Activated effector memory CD4-positive, alpha-beta T cell treated with Interleukin-2 at 50 U/mL for 16 hours (primary cell): ENCODE results near the gene OR2C1.
A peak's percentile ranks its signal among the peaks of the same experiment; 100 is the strongest.

Experiments
- DNase-seq: peaks from one replicate; pipeline ENCODE4 v3.0.0-alpha.2; 2020

Gene OR2C1

DNA sequence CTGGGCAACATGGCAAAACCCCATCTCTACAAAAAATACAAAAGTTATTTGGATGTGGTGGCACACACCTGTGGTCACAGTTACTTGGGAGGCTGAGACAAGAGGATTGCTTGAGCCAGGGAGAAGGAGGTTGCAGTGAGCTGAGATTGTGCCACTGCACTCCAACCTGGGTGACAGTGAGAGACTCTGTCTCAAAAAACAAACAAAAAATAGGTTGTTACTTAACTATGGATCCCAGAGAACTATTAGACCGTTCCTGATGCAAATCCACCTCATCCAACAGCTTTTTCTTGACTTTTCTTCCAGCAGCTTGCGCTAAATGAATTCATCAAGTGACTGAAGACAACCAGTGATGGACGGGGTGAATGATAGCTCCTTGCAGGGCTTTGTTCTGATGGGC, at the start of gene OR2C1:
Gene OR2C1, plus strand, starts transcription at position 301 of the 400 bp plus-strand sequence. Its CDS starts 52 bp downstream, at position 353.
- DNase-seq, result no peak

DNA sequence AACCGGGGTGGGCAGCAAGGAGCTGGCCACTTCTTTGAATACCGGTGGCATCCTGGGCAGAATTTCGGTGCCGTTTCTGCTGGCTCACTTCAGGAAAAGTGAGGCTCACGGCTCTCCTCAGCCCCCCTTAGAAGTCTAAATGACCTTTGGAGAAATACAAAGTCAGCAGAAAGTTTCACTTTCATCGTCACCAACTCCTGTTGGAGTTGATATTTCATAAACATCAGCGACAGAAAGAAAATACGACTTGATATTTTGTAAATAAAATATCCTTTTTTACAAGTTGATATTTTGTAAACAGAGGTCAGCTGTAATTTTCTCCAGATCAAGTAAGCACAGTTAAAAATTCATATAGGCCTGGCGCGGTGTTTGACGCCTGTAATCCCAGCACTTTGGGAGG, 49.6 kb upstream of the OR2C1 start:
- no peak for DNase-seq

DNA sequence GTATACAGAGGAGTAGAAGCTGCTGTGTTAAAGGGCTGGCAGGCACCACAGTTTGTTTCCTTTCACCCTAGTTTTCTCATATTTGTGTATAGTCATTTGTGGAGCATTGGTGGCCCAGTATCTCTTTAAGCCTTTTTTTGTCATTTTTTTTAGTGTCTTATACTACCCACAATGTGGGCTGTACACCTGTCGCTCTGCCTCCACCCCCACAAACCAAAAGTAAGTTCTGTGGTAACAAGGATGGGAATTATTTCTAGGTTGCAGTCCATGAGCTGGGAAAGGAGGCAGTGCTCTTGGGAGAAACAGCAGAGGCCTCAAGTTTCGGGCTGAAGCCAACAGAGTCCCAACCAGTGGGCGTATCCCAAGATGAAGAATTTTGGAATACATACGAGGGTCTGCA, 44.2 kb upstream of the OR2C1 start:
- DNase-seq, result no peak

GRCh38 chr16:3317315-3317999, 38.2 kb upstream of the OR2C1 start:
- no peak for DNase-seq

- DNase-seq, result no peak
These were observed 33.9 kb upstream of the OR2C1 start for GRCh38 chr16:3321816-3322215.

GRCh38 chr16:3327514-3327913, 28.2 kb upstream of the OR2C1 start:
- no peak for DNase-seq

GRCh38 chr16:3328104-3328503, 27.6 kb upstream of the OR2C1 start:
- DNase-seq, result no peak

DNA sequence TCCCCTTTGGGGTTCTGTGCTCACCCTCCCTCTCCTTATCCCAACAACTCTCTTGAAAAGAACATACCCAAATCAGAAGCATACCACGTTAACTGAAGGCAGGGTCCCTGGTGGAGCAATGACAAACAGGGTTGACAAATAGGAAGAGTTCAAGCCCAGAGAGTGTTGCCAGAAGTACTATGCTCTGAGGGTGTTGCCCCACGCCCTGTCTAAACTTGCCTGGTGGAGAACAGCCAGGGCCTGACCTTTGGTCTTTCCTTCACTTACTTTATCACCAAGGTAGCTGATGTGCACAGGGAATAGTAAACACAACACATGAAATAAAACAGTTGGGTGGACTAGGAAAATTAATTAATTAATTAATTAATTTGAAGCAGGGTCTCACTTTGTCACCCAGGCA, 27.0 kb upstream of the OR2C1 start:
- DNase-seq, result no peak

DNA sequence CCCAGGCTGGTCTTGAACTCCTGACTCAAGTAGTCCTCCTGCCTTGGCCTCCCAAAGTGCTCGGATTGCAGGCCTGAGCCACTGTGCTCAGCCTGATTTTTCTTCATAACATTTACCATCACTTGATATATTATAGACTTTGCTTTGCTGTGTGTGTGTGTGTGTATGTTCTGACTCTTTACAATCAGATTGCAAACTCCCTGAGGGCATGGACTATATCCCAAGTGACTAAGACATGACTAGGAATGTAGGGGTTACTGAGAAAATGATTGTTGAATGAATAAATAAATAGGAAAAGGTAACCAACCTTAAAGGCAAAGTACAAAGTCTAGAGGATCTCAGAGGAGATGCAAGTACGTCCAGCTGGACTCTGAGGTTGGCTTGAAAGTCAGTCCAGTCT, 9.6 kb upstream of the OR2C1 start:
- no peak for DNase-seq

DNA sequence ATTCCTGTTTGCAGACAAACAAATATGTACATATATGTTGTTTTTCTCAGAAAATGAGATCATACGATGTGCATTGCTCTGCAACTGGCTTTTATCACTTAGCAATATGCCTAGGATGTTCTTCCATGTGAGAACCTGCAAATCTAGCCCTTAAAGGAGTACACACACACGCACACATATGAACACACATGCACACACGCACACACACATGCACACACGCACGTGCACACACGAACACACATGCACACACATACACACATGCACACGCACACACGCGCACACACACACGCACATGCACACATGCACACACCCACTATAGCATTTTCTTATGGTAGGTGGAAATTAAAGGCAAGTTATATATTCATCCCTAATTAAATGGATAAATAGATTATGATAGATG, 8.1 kb upstream of the OR2C1 start:
- DNase-seq, result no peak

DNA sequence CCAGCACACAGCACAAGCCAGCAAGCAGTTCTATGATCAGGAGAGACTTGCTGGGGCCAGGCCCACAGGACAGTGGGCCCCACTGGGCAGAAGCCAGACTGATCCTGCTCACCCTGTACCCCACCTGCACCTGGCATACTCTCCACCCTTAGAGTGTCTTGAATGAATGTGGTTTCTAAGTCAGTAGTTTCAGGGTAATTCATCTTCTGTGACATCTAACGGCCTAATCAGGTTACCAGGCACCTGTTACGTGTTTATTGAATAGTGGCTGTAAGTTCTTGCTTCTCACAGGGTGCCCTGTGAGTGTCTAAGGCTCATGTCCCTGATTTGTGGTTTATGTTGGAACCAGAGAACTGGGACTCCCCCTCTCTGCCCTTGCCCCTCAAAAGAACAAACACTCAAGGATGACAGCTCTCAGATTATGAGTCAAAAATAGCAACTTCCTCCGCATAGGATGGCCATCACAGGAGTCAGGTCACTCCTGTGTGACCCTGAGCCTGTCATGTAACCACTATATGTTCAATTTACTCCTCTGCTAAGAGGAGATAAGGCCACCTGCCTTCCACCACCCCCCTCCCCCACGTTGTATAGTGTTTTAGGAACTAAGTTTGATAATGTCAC, 7.0 kb upstream of the OR2C1 start:
- no peak for DNase-seq

- no peak for DNase-seq
These were observed 6.5 kb upstream of the OR2C1 start for GRCh38 chr16:3349175-3349574.

- no peak for DNase-seq
These were observed 429 bp downstream of the OR2C1 start for GRCh38 chr16:3356118-3356517.

DNA sequence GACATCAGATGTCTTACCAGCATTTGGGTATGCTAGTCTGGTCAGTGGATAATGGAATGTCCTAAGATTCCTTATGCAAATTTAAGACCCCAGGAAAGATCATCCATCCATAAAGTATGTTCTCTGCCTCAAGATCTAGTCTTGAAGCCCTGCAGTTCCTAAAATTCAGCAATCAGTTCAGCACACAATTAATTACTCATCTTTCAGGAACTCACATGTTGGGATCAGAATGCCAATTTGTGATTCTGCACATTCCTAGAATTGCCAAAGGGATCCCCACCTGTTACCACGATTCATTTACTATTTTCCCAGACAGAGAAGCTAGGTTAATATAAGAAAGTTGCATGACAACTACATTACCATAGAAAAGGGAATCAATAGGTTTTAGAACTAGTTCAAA, 3.2 kb downstream of the OR2C1 start:
- no peak for DNase-seq

- DNase-seq, result no peak
These were observed 7.2 kb downstream of the OR2C1 start for GRCh38 chr16:3362931-3363330.

- DNase-seq, result no peak
These were observed 8.1 kb downstream of the OR2C1 start for GRCh38 chr16:3363793-3364192.

DNA sequence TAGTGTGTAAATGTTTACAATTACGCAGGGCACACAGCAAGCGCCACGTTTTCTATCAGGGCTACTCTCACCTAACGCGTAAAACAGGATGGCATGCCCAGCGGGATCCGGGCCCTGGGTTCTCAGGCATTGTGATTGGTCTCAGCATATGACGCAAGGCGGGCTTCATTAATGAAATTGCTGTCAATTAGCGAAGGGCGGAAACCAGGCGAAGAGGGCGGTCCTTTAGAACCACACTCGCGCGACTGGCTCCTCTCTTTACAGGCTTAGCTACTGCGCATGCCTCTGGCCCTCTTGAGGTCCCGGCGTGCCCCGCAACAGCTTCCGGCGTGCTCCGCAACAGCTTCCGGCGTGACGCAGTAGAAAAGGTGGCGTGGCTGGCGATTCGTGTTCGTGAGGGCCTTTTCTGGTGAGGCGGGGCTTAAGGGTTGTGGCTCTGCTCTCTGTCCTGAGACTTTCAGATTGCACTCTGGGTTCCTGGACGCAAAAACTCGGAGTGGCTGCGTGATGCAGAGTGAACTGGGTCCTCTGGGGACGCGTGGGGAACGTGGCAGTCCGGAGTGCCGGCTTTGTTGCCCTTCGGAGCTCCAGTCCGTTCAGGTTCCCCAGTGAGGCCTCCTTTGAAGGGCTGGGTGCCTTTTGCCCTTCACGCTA, 9.2 kb downstream of the OR2C1 start:
- DNase-seq, result peak; percentile 74

DNA sequence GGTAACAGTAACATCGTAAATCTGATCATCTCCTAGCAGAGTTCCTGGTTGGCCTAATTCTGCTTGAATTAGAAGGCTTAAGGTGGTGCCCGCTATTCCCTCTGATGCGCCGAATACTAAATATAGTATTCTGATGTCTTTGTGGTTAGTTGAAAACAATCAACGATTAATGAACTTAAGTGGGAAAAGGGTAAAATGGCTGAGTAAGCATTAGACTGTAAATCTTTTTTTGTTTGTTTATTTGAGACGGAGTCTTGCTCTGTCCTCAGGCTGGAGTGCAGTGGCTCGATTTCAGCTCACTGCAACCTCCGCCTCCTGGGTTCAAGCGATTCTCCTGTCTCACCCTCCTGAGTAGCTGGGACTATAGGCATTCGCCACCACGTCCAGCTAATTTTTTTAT, 13.4 kb downstream of the OR2C1 start:
- no peak for DNase-seq

GRCh38 chr16:3375680-3376079, 20.0 kb downstream of the OR2C1 start:
- DNase-seq, result no peak

DNA sequence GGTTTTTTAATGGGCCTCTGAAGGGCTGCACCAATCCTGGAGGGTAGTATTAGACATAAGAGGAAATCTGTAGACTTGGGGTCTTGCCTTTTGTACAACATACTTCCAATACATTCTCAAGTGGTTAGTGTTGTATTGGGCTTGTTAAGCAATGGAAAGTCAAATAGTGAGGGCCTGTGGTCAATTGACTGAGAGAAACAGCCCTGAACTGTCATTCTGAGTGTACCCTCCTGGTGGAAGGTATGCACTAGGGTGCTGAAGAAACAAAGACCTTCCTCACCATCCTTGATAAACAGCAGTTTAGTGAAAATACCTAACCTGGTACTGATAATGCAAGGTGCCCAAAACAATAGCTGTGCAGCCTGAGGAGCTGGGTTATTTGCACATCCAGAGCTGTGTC, 22.2 kb downstream of the OR2C1 start:
- DNase-seq, result no peak

GRCh38 chr16:3383045-3383448, 27.4 kb downstream of the OR2C1 start:
- no peak for DNase-seq

- no peak for DNase-seq
These were observed 32.6 kb downstream of the OR2C1 start for GRCh38 chr16:3388325-3388724.

DNA sequence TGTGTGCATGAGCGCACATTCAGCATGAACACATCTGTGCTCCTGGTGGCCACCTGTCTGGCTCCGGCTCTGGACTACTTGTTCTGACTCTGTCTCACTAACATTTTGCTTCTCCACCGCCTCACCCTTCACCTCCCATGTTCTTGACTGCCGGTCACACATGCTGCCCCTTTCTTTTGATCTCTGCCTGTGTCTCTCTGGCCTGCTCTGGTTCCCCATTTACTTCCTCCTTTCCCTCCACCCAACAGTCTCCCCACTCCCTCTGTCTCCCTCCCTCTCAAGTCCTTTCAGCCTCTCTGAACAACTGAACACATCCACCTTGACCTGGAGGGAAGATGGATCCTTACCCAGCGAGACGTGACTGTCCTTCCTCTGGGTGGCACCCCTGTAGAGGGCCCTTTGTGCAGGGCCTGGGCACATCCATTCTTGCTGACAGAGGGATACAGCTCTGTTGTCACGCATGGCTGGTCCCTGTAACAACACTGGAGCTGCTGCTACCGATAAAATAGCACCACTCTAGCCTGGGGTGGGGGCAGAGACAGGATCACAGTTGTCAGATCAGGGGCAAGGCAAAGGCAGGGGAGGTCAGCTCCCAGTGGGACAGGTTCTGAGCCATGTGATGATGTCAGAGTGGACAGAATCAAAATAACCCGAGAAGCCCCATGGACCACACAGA, 34.1 kb downstream of the OR2C1 start:
- DNase-seq, result no peak

DNA sequence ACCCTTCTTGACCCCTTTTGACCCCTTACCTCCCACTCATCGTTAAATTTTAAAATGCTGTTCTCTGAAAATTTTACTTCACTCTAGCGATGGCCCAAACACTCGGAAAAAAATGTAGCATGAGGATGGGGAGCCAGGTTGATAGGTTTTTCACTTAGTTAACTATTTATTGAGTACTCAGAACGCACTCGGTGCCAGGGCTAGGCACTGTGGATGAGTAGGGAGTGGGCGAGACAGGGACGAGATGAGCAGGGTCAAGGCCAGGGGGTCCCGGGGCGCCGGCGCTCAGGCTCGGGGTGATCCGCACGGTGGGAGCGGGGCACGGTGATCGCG, 44.7 kb downstream of the OR2C1 start:
- no peak for DNase-seq
